Occipital lobe (tissue), 2 donors: Measurements from ENCODE around the gene ST7. TPM values are rescaled to one million over a fixed set of nuclear protein-coding genes. Genes with fewer than 3 reads are reported as not detected.
"Not testable (repeated sequence)": the region's sequence is repeated elsewhere in the genome, so short reads cannot be mapped to it uniquely, and the experiment has no call there.

ENCODE experiments used
- DNase-seq: peaks from one replicate; lab custom pipeline; 2025; lab: John Stamatoyannopoulos, UW
- total RNA-seq: library from RNA; depleted of rRNA; stranded (reverse); fragments of >200 nt; gene quantifications from one replicate; pipeline ENCODE4 v1.2.3, GENCODE V29; 2014

Gene ST7
- total RNA-seq = 72.4 TPM

- peak; percentile 48 for DNase-seq
Measured at GRCh38 chr7:116953372-116953905, at the start of gene ST7. TSS of gene ST7 (plus strand) at chr7:116953501. CDS start at chr7:116953541, 40 bp downstream.

- no peak for DNase-seq
Measured at GRCh38 chr7:116906391-116906790, 46.9 kb upstream of the ST7 start.

- no peak for DNase-seq
Measured at GRCh38 chr7:116910383-116910782, 42.9 kb upstream of the ST7 start.

GRCh38 chr7:116911801-116912200 lies 41.5 kb upstream of the ST7 start:
- DNase-seq = no peak

- no peak for DNase-seq
Measured at GRCh38 chr7:116912269-116912909, 40.9 kb upstream of the ST7 start.

GRCh38 chr7:116918704-116919103 lies 34.6 kb upstream of the ST7 start:
- no peak for DNase-seq

- DNase-seq = no peak
Measured at GRCh38 chr7:116920359-116920758, 32.9 kb upstream of the ST7 start.

- no peak for DNase-seq
Measured at GRCh38 chr7:116922545-116922944, 30.8 kb upstream of the ST7 start.

- no peak for DNase-seq
Measured at GRCh38 chr7:116924741-116925140, 28.6 kb upstream of the ST7 start.

GRCh38 chr7:116929021-116929420 lies 24.3 kb upstream of the ST7 start:
- no peak for DNase-seq

GRCh38 chr7:116929914-116930913 lies 23.1 kb upstream of the ST7 start:
- DNase-seq = peak; percentile 76

- no peak for DNase-seq
Measured at GRCh38 chr7:116932566-116932965, 20.7 kb upstream of the ST7 start.

GRCh38 chr7:116933465-116933864 lies 19.8 kb upstream of the ST7 start:
- no peak for DNase-seq

GRCh38 chr7:116934580-116934979 lies 18.7 kb upstream of the ST7 start:
- no peak for DNase-seq

- DNase-seq = not testable (repeated sequence)
Measured at GRCh38 chr7:116936844-116937243, 16.5 kb upstream of the ST7 start.

GRCh38 chr7:116938678-116939077 lies 14.6 kb upstream of the ST7 start:
- DNase-seq = no peak

GRCh38 chr7:116940689-116941370 lies 12.5 kb upstream of the ST7 start:
- DNase-seq = no peak

GRCh38 chr7:116942504-116942903 lies 10.8 kb upstream of the ST7 start:
- DNase-seq = no peak

- no peak for DNase-seq
Measured at GRCh38 chr7:116948934-116949333, 4.4 kb upstream of the ST7 start.

GRCh38 chr7:116949941-116950801 lies 3.1 kb upstream of the ST7 start:
- no peak for DNase-seq

- no peak for DNase-seq
Measured at GRCh38 chr7:116950889-116951351, 2.4 kb upstream of the ST7 start.
